Stomach (tissue), 4 donors: ENCODE results near the gene HNRNPK.

Experiments
- CTCF ChIP-seq, 7 experiments: fragments of 450-650 bp in 4 of 7; fragments of 200-600 bp in 3 of 7; sonication (generic) in 3 of 7; IDR thresholded peaks; one replicate each; pipeline ENCODE4 v1.5.1; 2016 to 2019; ENCODE audit warnings: antibody characterized with exemption in 7 of 7, control low read depth in 2 of 7, mild to moderate bottlenecking in 1 of 7
- POLR2AphosphoS5 ChIP-seq, 3 donors: sonication (generic); formaldehyde crosslinking; IDR thresholded peaks; one replicate each; pipeline ENCODE4 v1.6.1; 2016; ENCODE audit warnings: antibody characterized with exemption in 3 of 3

- TF ChIP-seq CTCF (IDR thresholded peaks at IDR 0.05) (no peak), POLR2AphosphoS5 (IDR thresholded peaks at IDR 0.05) (no peak)
These were observed 12.9 kb downstream of the HNRNPK start for GRCh38 chr9:83967073-83967472.
